Fibroblast of mammary gland (primary cell): ENCODE measurements around the gene KDM4B.

Experiments used
- DNase-seq: peaks from one replicate; pipeline ENCODE4 v3.0.0-alpha.2; 2010; ENCODE audit warnings: low read depth
- H3K4me3 ChIP-seq: 2 replicates; pipeline ENCODE4 v1.5.1; 2011; ENCODE audit warnings: low read depth, mild to moderate bottlenecking, low read length, moderate library complexity; ENCODE audit not compliant: control insufficient read depth
- TF ChIP-seq, protein P1 (sequence below): conservative IDR thresholded peaks from 2 replicates; pipeline ENCODE4 v1.5.1; 2011; ENCODE audit warnings: low read depth, low read length, inconsistent platforms; ENCODE audit not compliant: control insufficient read depth, insufficient read depth

Gene KDM4B

DNA sequence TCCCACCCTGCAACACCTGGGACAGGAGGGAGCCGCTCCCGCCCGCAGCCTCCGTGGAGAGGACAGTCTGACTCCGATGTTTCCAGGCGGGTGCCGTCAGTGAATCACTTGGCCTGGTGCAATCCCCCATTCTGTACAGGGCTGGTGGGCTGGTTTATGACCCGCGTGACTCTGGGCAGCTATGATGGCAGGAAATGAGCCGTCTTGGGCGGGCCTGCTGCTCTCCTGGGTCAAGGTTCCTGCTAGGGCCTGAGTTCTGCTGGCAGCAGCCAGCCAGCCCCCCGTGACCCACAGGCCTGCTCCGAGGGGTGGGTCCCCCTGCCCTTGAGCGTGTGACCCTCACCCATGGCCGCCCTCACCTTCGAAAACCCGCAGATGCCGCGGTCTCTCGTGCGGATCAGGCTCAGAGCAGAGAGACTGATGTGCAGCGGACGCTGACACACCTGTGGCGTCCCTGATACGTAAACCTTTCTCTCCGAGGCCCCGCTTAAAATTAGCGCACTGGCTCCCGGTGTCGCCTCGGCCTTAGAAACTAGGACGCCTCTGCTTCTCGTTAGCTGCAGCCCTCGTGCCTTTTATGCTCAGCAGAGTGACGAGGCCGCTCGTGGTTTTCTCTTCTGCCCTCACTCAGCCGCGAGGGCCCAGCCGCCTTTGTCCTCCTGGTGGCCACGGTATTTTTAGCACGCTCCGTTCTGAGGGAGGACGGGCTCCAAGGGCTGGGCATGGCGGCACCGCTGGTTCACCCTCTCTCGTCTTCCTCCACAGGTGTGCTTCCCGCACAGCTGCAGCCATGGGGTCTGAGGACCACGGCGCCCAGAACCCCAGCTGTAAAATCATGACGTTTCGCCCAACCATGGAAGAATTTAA is 63.4 kb downstream of the KDM4B start:
- TF ChIP-seq, protein P1, sequence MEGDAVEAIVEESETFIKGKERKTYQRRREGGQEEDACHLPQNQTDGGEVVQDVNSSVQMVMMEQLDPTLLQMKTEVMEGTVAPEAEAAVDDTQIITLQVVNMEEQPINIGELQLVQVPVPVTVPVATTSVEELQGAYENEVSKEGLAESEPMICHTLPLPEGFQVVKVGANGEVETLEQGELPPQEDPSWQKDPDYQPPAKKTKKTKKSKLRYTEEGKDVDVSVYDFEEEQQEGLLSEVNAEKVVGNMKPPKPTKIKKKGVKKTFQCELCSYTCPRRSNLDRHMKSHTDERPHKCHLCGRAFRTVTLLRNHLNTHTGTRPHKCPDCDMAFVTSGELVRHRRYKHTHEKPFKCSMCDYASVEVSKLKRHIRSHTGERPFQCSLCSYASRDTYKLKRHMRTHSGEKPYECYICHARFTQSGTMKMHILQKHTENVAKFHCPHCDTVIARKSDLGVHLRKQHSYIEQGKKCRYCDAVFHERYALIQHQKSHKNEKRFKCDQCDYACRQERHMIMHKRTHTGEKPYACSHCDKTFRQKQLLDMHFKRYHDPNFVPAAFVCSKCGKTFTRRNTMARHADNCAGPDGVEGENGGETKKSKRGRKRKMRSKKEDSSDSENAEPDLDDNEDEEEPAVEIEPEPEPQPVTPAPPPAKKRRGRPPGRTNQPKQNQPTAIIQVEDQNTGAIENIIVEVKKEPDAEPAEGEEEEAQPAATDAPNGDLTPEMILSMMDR, result no peak
- DNase-seq, result peak; percentile 57
- H3K4me3 ChIP-seq, result no peak overlapping the region

DNA sequence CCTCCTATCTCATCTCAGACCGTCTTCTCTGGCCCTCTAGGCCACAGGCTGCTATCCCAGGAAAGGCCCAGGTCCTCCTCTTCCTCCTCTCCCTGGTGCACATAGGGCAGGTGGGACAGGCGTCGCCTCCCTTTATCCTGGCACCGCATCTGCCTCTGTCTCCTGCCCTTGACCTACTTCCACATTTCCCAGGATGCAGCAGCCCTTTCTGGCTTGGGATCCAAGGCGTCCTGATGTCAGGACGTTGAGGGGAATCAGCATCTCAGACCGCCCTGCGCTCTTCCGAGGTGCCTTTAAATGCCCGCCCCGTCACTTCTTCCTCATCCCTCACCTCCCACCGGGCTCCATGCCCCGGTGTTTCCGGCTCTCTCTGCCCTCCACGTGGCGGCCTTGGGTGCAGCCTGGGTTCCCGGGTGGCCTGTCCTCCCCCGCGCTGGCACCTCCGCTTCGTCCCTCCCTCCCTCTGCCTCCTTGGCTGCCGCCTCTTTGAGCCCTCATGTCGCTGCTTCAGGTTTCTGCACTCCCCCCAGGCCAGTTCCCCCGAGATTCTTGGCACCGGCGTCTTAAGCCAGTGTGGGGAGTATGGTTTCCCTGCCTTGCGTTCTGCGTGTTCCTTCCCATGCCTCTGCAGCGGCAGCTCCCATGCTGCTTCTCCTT is 66.3 kb downstream of the KDM4B start:
- DNase-seq, result no peak
- TF ChIP-seq, protein P1, result no peak
- no peak overlapping the region for H3K4me3 ChIP-seq

DNA sequence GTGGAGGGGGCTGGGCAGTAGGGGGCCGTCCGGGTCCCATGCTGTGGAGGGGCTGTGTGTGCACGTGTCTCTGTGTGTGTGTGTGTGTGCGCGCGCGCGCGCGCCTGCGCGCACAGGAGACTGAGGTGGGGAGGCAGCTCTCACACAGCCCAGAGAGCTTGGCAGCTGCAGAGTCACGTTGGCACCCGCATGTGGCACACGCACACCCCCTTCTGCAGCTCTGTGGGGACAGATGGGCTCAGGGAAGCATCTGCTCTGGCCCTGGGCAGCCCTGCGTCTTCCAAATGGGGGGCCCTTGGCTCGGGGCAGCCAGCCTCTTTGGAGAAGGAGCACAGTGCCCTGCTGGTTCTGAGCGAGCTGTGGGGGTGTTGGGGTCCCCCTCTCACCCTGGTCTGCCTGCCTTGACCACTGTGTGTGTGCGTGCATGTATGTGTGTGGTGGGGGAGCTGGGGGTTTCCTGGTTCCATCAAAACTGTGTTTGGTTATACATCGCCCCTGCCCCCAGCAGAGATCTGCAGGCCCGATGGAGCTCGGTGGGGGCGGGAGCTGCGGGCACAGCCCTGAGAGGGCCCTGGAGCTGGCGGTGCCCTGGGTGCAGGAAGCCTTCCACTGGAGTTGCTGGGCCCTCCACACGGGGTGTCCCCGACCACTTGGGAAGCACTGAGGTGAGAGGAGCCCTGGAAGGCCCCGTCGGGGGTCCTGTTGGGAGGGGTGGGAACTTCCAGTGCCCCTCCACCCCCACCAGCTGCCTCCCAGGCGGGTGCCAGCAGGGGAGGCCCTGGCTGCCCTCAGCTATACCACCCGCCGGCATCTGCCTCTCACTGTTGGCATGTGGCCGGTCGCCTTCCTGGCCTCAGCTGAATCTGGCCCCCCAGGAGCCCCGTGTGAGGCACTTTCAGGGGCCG is 67.1 kb downstream of the KDM4B start:
- H3K4me3 ChIP-seq, result no peak overlapping the region
- TF ChIP-seq, protein P1, result no peak
- no peak for DNase-seq

- H3K4me3 ChIP-seq, result no peak overlapping the region
- TF ChIP-seq, protein P1, result no peak
Observed at GRCh38 chr19:5036698-5037563, 68.0 kb downstream of the KDM4B start.

DNA sequence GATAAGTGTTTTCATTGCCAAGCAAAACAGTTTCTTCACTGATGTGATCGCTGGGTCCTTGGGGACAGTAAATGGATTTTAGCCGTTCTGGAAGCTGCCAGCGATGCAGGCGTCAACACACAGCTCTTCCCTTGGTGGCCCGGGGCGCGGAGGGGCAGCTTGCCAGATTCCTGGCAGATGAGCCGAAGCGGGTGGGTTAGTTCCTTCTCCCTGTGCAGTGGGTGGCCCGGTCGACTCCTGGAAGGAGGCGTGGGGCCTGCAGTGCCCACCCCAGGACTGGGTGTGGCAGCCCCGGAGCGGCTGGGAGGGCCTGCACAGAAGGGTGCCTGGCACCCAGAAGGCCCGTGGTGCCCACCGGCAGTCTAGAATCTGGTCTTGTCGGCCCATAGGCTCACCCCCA is 69.0 kb downstream of the KDM4B start:
- DNase-seq, result no peak
- H3K4me3 ChIP-seq, result no peak overlapping the region
- TF ChIP-seq, protein P1, result no peak

More at GRCh38 chr19:5036698-5037563, 68.0 kb downstream of the KDM4B start:
- no peak for DNase-seq
